HepG2 (cell line): Measurements from ENCODE around the gene ABCB8. TPM values are rescaled to one million over a fixed set of nuclear protein-coding genes. Genes with fewer than 3 reads are reported as not detected.

ENCODE experiments used
- ATAC-seq: fragments of 200-7000 bp; cut with Tn5 transposase; 3 replicates; pipeline ENCODE4 v1.9.1; 2020; ENCODE audit warnings: mild to moderate bottlenecking, moderate library complexity
- BruUV-seq: library from RNA; stranded (reverse); fragments of 400-500 nt; replicated peaks from 2 replicates; lab custom pipeline; 2021; lab: Mats Ljungman, UMichigan
- CTCF ChIA-PET: fragments of 300-600 bp; formaldehyde crosslinking; extraction: SDS; loops from one replicate; lab custom pipeline; 2021; ENCODE audit warnings: low total read pairs, inconsistent platforms, low intra/inter-chr PET ratio; lab: Yijun Ruan, JAX
- POLR2A ChIA-PET: fragments of 350-600 bp; sonication (Branson Sonifier 250); formaldehyde crosslinking; loops from one replicate; lab custom pipeline; 2020; ENCODE audit warnings: antibody characterized with exemption, inconsistent platforms; lab: Yijun Ruan, JAX
- DNase-seq: peaks from one replicate; pipeline ENCODE4 v3.0.0-alpha.2; 2015; ENCODE audit warnings: low spot score
- FAIRE-seq: peaks from 3 replicates; lab custom pipeline; 2011; peaks lifted over from hg19 to GRCh38; lab: Jason Lieb, UNC
- H2AFZ ChIP-seq: one replicate; pipeline ENCODE4 v1.6.1; 2011; ENCODE audit warnings: low read length, inconsistent platforms
- H3K27ac ChIP-seq: fragments of 300-600 bp; 3 replicates; pipeline ENCODE4 v1.8.0; 2011; ENCODE audit warnings: mixed run types, mild to moderate bottlenecking, mixed read lengths, low read length, inconsistent platforms; ENCODE audit not compliant: insufficient read depth; ENCODE audit errors: extremely low read length
- H3K27me3 ChIP-seq, 2 experiments: fragments of 200-600 bp in 1 of 2; 2 replicates in 1 of 2; 3 replicates in 1 of 2; pipeline versions ENCODE4 v1.6.0 to v1.8.0; 2011; ENCODE audit warnings: low read length in 2 of 2, mild to moderate bottlenecking in 2 of 2, moderate library complexity in 2 of 2, inconsistent platforms in 1 of 2; ENCODE audit not compliant: insufficient read depth in 2 of 2, control insufficient read depth in 1 of 2
- H3K36me3 ChIP-seq, 2 experiments: fragments of 200-600 bp in 1 of 2; replicated peaks in 1 of 2; 2 replicates in 1 of 2; 3 replicates in 1 of 2; pipeline versions ENCODE4 v1.5.1 to v1.8.0; 2011; ENCODE audit warnings: low read length in 2 of 2, inconsistent platforms in 1 of 2; ENCODE audit not compliant: insufficient read depth in 2 of 2, control insufficient read depth in 1 of 2
- H3K4me1 ChIP-seq: 2 replicates; pipeline ENCODE4 v1.5.1; 2012; ENCODE audit warnings: low read length, inconsistent platforms; ENCODE audit not compliant: insufficient read depth
- H3K4me2 ChIP-seq: 2 replicates; pipeline ENCODE4 v1.6.0; 2011; ENCODE audit warnings: low read depth, low read length, inconsistent platforms
- H3K4me3 ChIP-seq, 3 experiments: fragments of 200-600 bp in 1 of 3; sonication (generic), shearing (Covaris generic) in 1 of 3; replicated peaks in 1 of 3; 2 replicates each; pipeline ENCODE4 v1.5.1; 2011 to 2016; ENCODE audit warnings: low read length in 3 of 3, inconsistent platforms in 2 of 3, low read depth in 2 of 3, mild to moderate bottlenecking in 2 of 3, control low read depth in 1 of 3, mixed read lengths in 1 of 3; ENCODE audit not compliant: insufficient read depth in 1 of 3
- H3K79me2 ChIP-seq: one replicate; pipeline ENCODE4 v1.6.1; 2011; ENCODE audit warnings: low read length, inconsistent platforms; ENCODE audit not compliant: insufficient read depth
- H3K9ac ChIP-seq: 2 replicates; pipeline ENCODE4 v1.6.0; 2011; ENCODE audit warnings: mild to moderate bottlenecking, low read depth, low read length, inconsistent platforms; ENCODE audit not compliant: insufficient read depth
- H3K9me3 ChIP-seq: 2 replicates; pipeline ENCODE4 v1.5.1; 2012; ENCODE audit warnings: mild to moderate bottlenecking, low read length
- H4K20me1 ChIP-seq: 2 replicates; pipeline ENCODE4 v1.6.0; 2011; ENCODE audit warnings: inconsistent platforms, mild to moderate bottlenecking, low read length, moderate library complexity; ENCODE audit not compliant: insufficient read depth
- AFF4 ChIP-seq: sonication (generic); formaldehyde crosslinking; IDR thresholded peaks from 2 replicates; pipeline ENCODE4 v1.4.0; 2020; ENCODE audit warnings: missing genetic modification reagents
- CHD2 ChIP-seq: IDR thresholded peaks from 2 replicates; pipeline ENCODE4 v1.6.1; 2011; ENCODE audit warnings: low read depth, low read length, improper control_type of control experiment
- FOXP1 ChIP-seq, 2 experiments: fragments of 450-650 bp in 1 of 2; IDR thresholded peaks; 2 replicates each; pipeline ENCODE4 v1.6.1; 2017 to 2018; ENCODE audit warnings: antibody characterized with exemption in 1 of 2
- JARID2 ChIP-seq: sonication (generic); formaldehyde crosslinking; IDR thresholded peaks from 2 replicates; pipeline ENCODE4 v1.8.1; 2023; ENCODE audit warnings: missing genetic modification reagents, inconsistent platforms; ENCODE audit not compliant: insufficient replicate concordance
- JUN ChIP-seq: sonication (generic); formaldehyde crosslinking; IDR thresholded peaks from 2 replicates; pipeline ENCODE4 v1.4.0; 2020; ENCODE audit warnings: mild to moderate bottlenecking, missing genetic modification reagents
- KAT2B ChIP-seq: fragments of 150-350 bp; IDR thresholded peaks from 2 replicates; pipeline ENCODE4 v1.6.1; 2014; ENCODE audit warnings: low read depth, low read length, borderline replicate concordance
- MXD3 ChIP-seq: IDR thresholded peaks from 2 replicates; pipeline ENCODE4 v1.6.1; 2016; ENCODE audit warnings: mild to moderate bottlenecking, missing biosample characterization, missing genetic modification reagents
- NCOA5 ChIP-seq: sonication (generic); formaldehyde crosslinking; IDR thresholded peaks from 2 replicates; pipeline ENCODE4 v1.4.0; 2020; ENCODE audit warnings: missing genetic modification reagents
- POGK ChIP-seq: sonication (generic); formaldehyde crosslinking; conservative IDR thresholded peaks from 2 replicates; pipeline ENCODE4 v1.8.0; 2022; ENCODE audit warnings: mild to moderate bottlenecking, moderate library complexity, missing genetic modification reagents
- RAD21 ChIP-seq: fragments of 450-650 bp; formaldehyde crosslinking; IDR thresholded peaks from 2 replicates; pipeline ENCODE4 v1.5.0; 2020; ENCODE audit warnings: mild to moderate bottlenecking
- RARA ChIP-seq: IDR thresholded peaks from 2 replicates; pipeline ENCODE4 v1.6.1; 2016; ENCODE audit warnings: missing genetic modification reagents, missing compliant biosample characterization
- SP5 ChIP-seq: IDR thresholded peaks from 2 replicates; pipeline ENCODE4 v1.6.1; 2016; ENCODE audit warnings: low read depth, borderline replicate concordance
- ZNF510 ChIP-seq: sonication (generic); formaldehyde crosslinking; IDR thresholded peaks from 2 replicates; pipeline ENCODE4 v1.4.0; 2020; ENCODE audit warnings: low read depth, mild to moderate bottlenecking, missing genetic modification reagents
- ZNF670 ChIP-seq: sonication (generic); formaldehyde crosslinking; IDR thresholded peaks from 2 replicates; pipeline ENCODE4 v1.8.0; 2022; ENCODE audit warnings: mild to moderate bottlenecking, missing genetic modification reagents, borderline replicate concordance
- ZNF768 ChIP-seq: sonication (generic); formaldehyde crosslinking; IDR thresholded peaks from 2 replicates; pipeline ENCODE4 v1.4.0; 2020; ENCODE audit warnings: missing genetic modification reagents
- WGBS: methylation state at CpG from one replicate; pipeline ENCODE4 v1.1.6; 2017; ENCODE audit warnings: low lambda C conversion rate; 5-methylcytosine and 5-hydroxymethylcytosine counted together
- in situ Hi-C: cut with HindIII; loops from 2 replicates; pipeline ENCODE4 v1.10.0; 2017; ENCODE audit warnings: low pct_unique_long_range_greater_than_20kb; ENCODE audit not compliant: extremely low pct_ligation_motif_present
- intact Hi-C: fragments of 100-400 bp; cut with micrococcal nuclease; formaldehyde crosslinking; loops from one replicate; pipeline ENCODE4 v1.10.0; 2022; ENCODE audit not compliant: unreplicated experiment
- polyA plus RNA-seq, 8 experiments: library from polyadenylated mRNA; depleted of rRNA in 3 of 8; stranded (reverse) in 7 of 8; unstranded in 1 of 8; fragments of >200 nt; fragmentation: Illumina TruSeq in 4 of 8; extraction: Trizol in 4 of 8; gene quantifications; 2 replicates each; pipeline versions ENCODE4 v1.2.1 to v1.2.3, GENCODE V29; 2011 to 2016; ENCODE audit warnings: low read depth in 4 of 8, missing spikeins in 1 of 8, mixed read lengths in 1 of 8; ENCODE audit not compliant: insufficient read depth in 1 of 8
- total RNA-seq, 5 experiments: library from RNA; depleted of rRNA; stranded (reverse); fragments of >200 nt; fragmentation: Illumina TruSeq; extraction: Trizol; gene quantifications; 2 replicates each; pipeline ENCODE4 v1.2.3, GENCODE V29; 2016; ENCODE audit warnings: low read depth in 1 of 5

ABCB8 gene
- total and polyA plus RNA-seq, 2 of the 13 experiments (the other 11 are each of a cell fraction or from before 2014, with no cell fraction given) = 6.6 to 16.7 TPM

- ChIA-PET CTCF (no interaction called here), POLR2A (no interaction called here)
- BruUV-seq = no TSS peak
- H3K27ac ChIP-seq = no peak overlapping the region
- no peak overlapping the region for H3K4me2 ChIP-seq
- FAIRE-seq (no peak), DNase-seq (no peak), ATAC-seq (no peak)
- no peak overlapping the region for H3K9ac ChIP-seq
- H3K27me3 ChIP-seq = no peaks in the 10 kb centered on the region
- H4K20me1 ChIP-seq = no peaks in the 10 kb centered on the region
- no peaks in the 10 kb centered on the region for H3K36me3 ChIP-seq
- H3K79me2 ChIP-seq = no peaks in the 10 kb centered on the region
- H3K9me3 ChIP-seq = no peaks in the 10 kb centered on the region
- TF ChIP-seq MXD3 (CRISPR knock-in tag) (no peak), ZNF510 (no peak), JARID2 (CRISPR knock-in tag) (no peak), NCOA5 (CRISPR knock-in tag) (no peak), JUN (CRISPR knock-in tag) (no peak), KAT2B (no peak), ZNF670 (CRISPR knock-in tag) (no peak), ZNF768 (CRISPR knock-in tag) (no peak), POGK (CRISPR knock-in tag) (no peak), CHD2 (no peak), RARA (CRISPR knock-in tag) (no peak), RAD21 (no peak), AFF4 (CRISPR knock-in tag) (no peak), SP5 (CRISPR knock-in tag) (no peak), FOXP1 (IDR thresholded peaks at IDR 0.05) (no peak), FOXP1 (CRISPR knock-in tag; IDR thresholded peaks at IDR 0.05) (no peak)
- intact Hi-C loops = no loop called here
- WGBS = 88% methylated on average over 15 of the region's 30 CpGs
- no peak overlapping the region for H3K4me3 ChIP-seq
- H2AFZ ChIP-seq = no peak overlapping the region
- H3K4me1 ChIP-seq = peaks cover 14% of the 10 kb centered on the region
- in situ Hi-C loops = no loop called here
Observed at GRCh38 chr7:151040616-151041375, 12.5 kb downstream of the ABCB8 start.
